Stomach (tissue), 9 donors: Measurements from ENCODE around the gene AQP12B. TPM values are rescaled to one million over a fixed set of nuclear protein-coding genes. Genes with fewer than 3 reads are reported as not detected.

Experiments used
- DNase-seq, 2 donors: peaks; one replicate each; pipeline versions ENCODE4 v3.0.0 to v3.0.0-alpha.2; 2013 to 2019
- H3K27ac ChIP-seq, 5 donors: fragments of 200-600 bp in 4 of 5; sonication (generic) in 4 of 5; one replicate each; pipeline ENCODE4 v1.5.1; 2013 to 2019; ENCODE audit warnings: mild to moderate bottlenecking in 1 of 5, moderate library complexity in 1 of 5
- H3K27me3 ChIP-seq, 3 donors: fragments of 200-600 bp; sonication (generic); one replicate each; pipeline ENCODE4 v1.5.1; 2017 to 2019; ENCODE audit warnings: mixed run types in 1 of 3
- H3K36me3 ChIP-seq, 4 donors: fragments of 200-600 bp; sonication (generic); 1 replicate in 3 of 4; 2 replicates in 1 of 4; pipeline ENCODE4 v1.5.1; 2016 to 2019
- H3K4me1 ChIP-seq, 4 donors: fragments of 200-600 bp; sonication (generic); one replicate each; pipeline ENCODE4 v1.5.1; 2016 to 2019
- H3K4me3 ChIP-seq, 4 donors: fragments of 200-600 bp; sonication (generic) in 3 of 4; one replicate each; pipeline ENCODE4 v1.5.1; 2016 to 2019; ENCODE audit warnings: mild to moderate bottlenecking in 1 of 4
- H3K9me3 ChIP-seq, 4 donors: fragments of 200-600 bp; sonication (generic); one replicate each; pipeline ENCODE4 v1.5.1; 2016 to 2019
- CTCF ChIP-seq, 7 experiments: fragments of 450-650 bp in 4 of 7; fragments of 200-600 bp in 3 of 7; sonication (generic) in 3 of 7; IDR thresholded peaks; one replicate each; pipeline ENCODE4 v1.5.1; 2016 to 2019; ENCODE audit warnings: antibody characterized with exemption in 7 of 7, control low read depth in 2 of 7, mild to moderate bottlenecking in 1 of 7
- EP300 ChIP-seq: sonication (generic); formaldehyde crosslinking; IDR thresholded peaks from one replicate; pipeline ENCODE4 v1.6.1; 2017; ENCODE audit warnings: antibody characterized with exemption
- POLR2A ChIP-seq, 4 donors: fragments of 450-650 bp; IDR thresholded peaks; one replicate each; pipeline ENCODE4 v1.6.1; 2016; ENCODE audit warnings: antibody characterized with exemption in 4 of 4, control low read depth in 2 of 4, mild to moderate bottlenecking in 1 of 4, moderate library complexity in 1 of 4
- POLR2AphosphoS5 ChIP-seq, 3 donors: sonication (generic); formaldehyde crosslinking; IDR thresholded peaks; one replicate each; pipeline ENCODE4 v1.6.1; 2016; ENCODE audit warnings: antibody characterized with exemption in 3 of 3
- WGBS, 5 donors: extraction: QIAGEN DNeasy Blood & Tissue Kit in 3 of 5; methylation state at CpG; one replicate each; pipeline versions ENCODE4 v1.1.5 to v1.1.7; 2013 to 2018; 5-methylcytosine and 5-hydroxymethylcytosine counted together
- intact Hi-C: fragments of 100-400 bp; cut with DNase I; formaldehyde crosslinking; loops from one replicate; pipeline ENCODE4 v1.15.1; 2023; ENCODE audit warnings: low total_unique reads
- polyA plus RNA-seq, 3 donors: library from polyadenylated mRNA; stranded (reverse); fragments of 200-250 nt; gene quantifications; one replicate each; pipeline ENCODE4 v1.2.3, GENCODE V29; 2013
- total RNA-seq, 5 donors: library from RNA; depleted of rRNA; stranded (reverse); fragments of >200 nt; gene quantifications; one replicate each; pipeline versions ENCODE4 v1.1.0 to v1.2.3, GENCODE V29; 2014 to 2016
- donor health status: healthy with polysubstance abuse.
- donor health status: Bipolar disorder and iron deficiency.
- donor health status: healthy.

The AQP12B gene
- total and polyA plus RNA-seq, 8 donors: 0.46 to 0.89 TPM; not detected in 6

- H3K27me3 ChIP-seq: peaks cover 0 to 10% (median 0%) of the 10 kb centered on the region in 3 donors
- no peak overlapping the region for H3K4me3 ChIP-seq
- no peak for DNase-seq
- WGBS, 5 donors: 86 to 90% (median 88%) methylated on average over 4 to 5 of the region's 5 CpGs
- H3K27ac ChIP-seq: no peak overlapping the region
- H3K9me3 ChIP-seq: peaks cover 0 to 14% (median 8%) of the 10 kb centered on the region in 4 donors
- intact Hi-C loops: no loop called here
- peaks cover 0 to 13% (median 5%) of the 10 kb centered on the region in 4 donors for H3K4me1 ChIP-seq
- peaks cover 0 to 23% (median 18%) of the 10 kb centered on the region in 4 donors for H3K36me3 ChIP-seq
- TF ChIP-seq CTCF (IDR thresholded peaks at IDR 0.05) (no peak), EP300 (no peak), POLR2AphosphoS5 (IDR thresholded peaks at IDR 0.05) (no peak), POLR2A (IDR thresholded peaks at IDR 0.05) (no peak)
Measured at GRCh38 chr2:240629619-240629967, 53.1 kb downstream of the AQP12B start.

GRCh38 chr2:240628808-240629618, 53.7 kb downstream of the AQP12B start:
- TF ChIP-seq POLR2A (IDR thresholded peaks at IDR 0.05) (no peak), CTCF (IDR thresholded peaks at IDR 0.05) (no peak), EP300 (no peak), POLR2AphosphoS5 (IDR thresholded peaks at IDR 0.05) (no peak)
- DNase-seq: no peak
- Histone ChIP-seq H3K27me3 (peaks cover 0 to 12% (median 0%) of the 10 kb centered on the region in 3 donors), H3K9me3 (peaks cover 0 to 10% (median 6%) of the 10 kb centered on the region in 4 donors), H3K4me1 (peaks cover 0 to 13% (median 6%) of the 10 kb centered on the region in 4 donors), H3K36me3 (peaks cover 0 to 23% (median 18%) of the 10 kb centered on the region in 4 donors), H3K27ac (no peak overlapping the region), H3K4me3 (no peak overlapping the region)
- WGBS, 5 donors: 71 to 78% (median 76%) methylated on average over 9 to 20 of the region's 20 CpGs
- intact Hi-C loops: no loop called here

- Histone ChIP-seq H3K4me3 (no peak overlapping the region), H3K27me3 (peaks cover 0 to 12% (median 0%) of the 10 kb centered on the region in 3 donors), H3K36me3 (peaks cover 0 to 23% (median 18%) of the 10 kb centered on the region in 4 donors), H3K4me1 (peaks cover 0 to 17% (median 7%) of the 10 kb centered on the region in 4 donors), H3K27ac (no peak overlapping the region), H3K9me3 (peaks cover 0 to 4% (median 1%) of the 10 kb centered on the region in 4 donors)
- intact Hi-C loops: no loop called here
- TF ChIP-seq POLR2A (IDR thresholded peaks at IDR 0.05) (no peak), CTCF (IDR thresholded peaks at IDR 0.05) (no peak), POLR2AphosphoS5 (IDR thresholded peaks at IDR 0.05) (no peak), EP300 (no peak)
- 86 to 97% (median 90%) methylated on average over 6 to 7 of the region's 7 CpGs for WGBS, 5 donors
- DNase-seq: no peak
Measured at GRCh38 chr2:240628507-240628807, 54.2 kb downstream of the AQP12B start.

- Histone ChIP-seq H3K4me3 (no peak overlapping the region), H3K9me3 (no peaks in the 10 kb centered on the region), H3K27ac (no peak overlapping the region), H3K27me3 (peaks cover 0 to 12% (median 0%) of the 10 kb centered on the region in 3 donors), H3K4me1 (peaks cover 0 to 20% (median 7%) of the 10 kb centered on the region in 4 donors), H3K36me3 (peaks cover 0 to 23% (median 18%) of the 10 kb centered on the region in 4 donors)
- intact Hi-C loops: no loop called here
- DNase-seq: no peak
- TF ChIP-seq POLR2A (IDR thresholded peaks at IDR 0.05): no peak
- no peak for TF ChIP-seq EP300
- no peak for TF ChIP-seq POLR2AphosphoS5 (IDR thresholded peaks at IDR 0.05)
- TF ChIP-seq CTCF (IDR thresholded peaks at IDR 0.05): no peak
- WGBS, 5 donors: 89 to 95% (median 92%) methylated on average over 10 to 17 of the region's 17 CpGs
Measured at GRCh38 chr2:240627736-240628506, 54.8 kb downstream of the AQP12B start.
